ENCODE measurements around the gene JADE1. TPM values are rescaled to one million over a fixed set of nuclear protein-coding genes. Genes with fewer than 3 reads are reported as not detected.

Gene JADE1
- total and polyA plus RNA-seq, 9 of the 15 experiments (the other 6 are each of a cell fraction or from before 2014, with no cell fraction given): 8.3 to 37.9 (median 24.4) TPM

GRCh38 chr4:128854433-128854832 is 44.9 kb downstream of the JADE1 start (continued):
- TF ChIP-seq ZNF444 (CRISPR knock-in tag; IDR thresholded peaks at IDR 0.05): no peak

GRCh38 chr4:128855621-128856020 is 46.1 kb downstream of the JADE1 start:
- no peaks in the 10 kb centered on the region for H3K27me3 ChIP-seq (ENCODE audit: control insufficient read depth in 2 of 2, insufficient read depth in 2 of 2, low read length in 2 of 2)
- 98% methylated on average over 7 of the region's 7 CpGs for WGBS (ENCODE audit: insufficient coverage, low coverage, missing lambda C conversion rate)
- H4K20me1 ChIP-seq (replicated peaks; ENCODE audit: control insufficient read depth, insufficient read depth, low read length): no peaks in the 10 kb centered on the region; the same call in 1 of the 2 replicates
- H3K9ac ChIP-seq (ENCODE audit: insufficient read depth in 1 of 2, low read depth in 2 of 2, low read length in 2 of 2): no peak overlapping the region
- no peaks in the 10 kb centered on the region for H3K9me1 ChIP-seq (ENCODE audit: control insufficient read depth, insufficient read depth, low read length)
- in situ Hi-C loops (cut with MboI) (loop anchor here (25.0 kb wide), 1 partner anchor 668 kb away; no protein-coding TSS in a partner anchor), intact Hi-C loops (cut with micrococcal nuclease) (no loop called here)
- H3K4me1 ChIP-seq (replicated peaks in 1 of 2; ENCODE audit: control insufficient read depth in 2 of 2, insufficient read depth in 2 of 2, low read length in 2 of 2): no peaks in the 10 kb centered on the region
- H3K4me2 ChIP-seq (ENCODE audit: insufficient read depth, low read length): no peak overlapping the region
- no peak overlapping the region for H3K4me3 ChIP-seq
- no peak for ATAC-seq
- TF ChIP-seq ZNF699 (CRISPR knock-in tag; IDR thresholded peaks at IDR 0.05; ENCODE audit: insufficient replicate concordance): no peak
- TF ChIP-seq ARHGAP35 (IDR thresholded peaks at IDR 0.05; ENCODE audit: partially characterized antibody): no peak
- TF ChIP-seq PHB (CRISPR knock-in tag; IDR thresholded peaks at IDR 0.05): no peak
- TF ChIP-seq ARNT (IDR thresholded peaks at IDR 0.05): no peak
- TF ChIP-seq ARID3B (CRISPR knock-in tag; IDR thresholded peaks at IDR 0.05; ENCODE audit: borderline replicate concordance): no peak
- TF ChIP-seq SUPT5H (IDR thresholded peaks at IDR 0.05): no peak
- TF ChIP-seq SNIP1 (IDR thresholded peaks at IDR 0.05; ENCODE audit: low read depth): no peak
- no peak for TF ChIP-seq TCFL5 (CRISPR knock-in tag; conservative IDR thresholded peaks at IDR 0.05)
- no peak for TF ChIP-seq ZNF384 (IDR thresholded peaks at IDR 0.05; ENCODE audit: low read depth, low read length)
- no peak for TF ChIP-seq PKNOX1 (IDR thresholded peaks at IDR 0.05)
- no peak for TF ChIP-seq ZBTB43 (CRISPR knock-in tag; IDR thresholded peaks at IDR 0.05)
- H2AFZ ChIP-seq (ENCODE audit: low read depth, low read length): no peak overlapping the region
- no peaks in the 10 kb centered on the region for H3K9me3 ChIP-seq (replicated peaks; ENCODE audit: control insufficient read depth, insufficient read depth, low read depth, low read length)
- no TSS peak for BruUV-seq (replicated peaks)
- no peak overlapping the region for H3K27ac ChIP-seq (ENCODE audit: extremely low read depth, low read depth, low read length)
- no peak for FAIRE-seq
- CTCF ChIA-PET (ENCODE audit: low intra/inter-chr PET ratio): no interaction called here
- POLR2A ChIA-PET: interaction anchor here (0.7 to 1.1 kb wide), 2 partner anchors 22 to 335 kb away, joined by 3 to 4 read pairs; no protein-coding TSS in a partner anchor
- H3K36me3 ChIP-seq (ENCODE audit: control insufficient read depth, insufficient read depth, low read length): peaks cover 99% of the 10 kb centered on the region
- DNase-seq (ENCODE audit: extremely low read depth in 1 of 4, low spot score in 3 of 4): no peak
- H3K79me2 ChIP-seq (ENCODE audit: control insufficient read depth, insufficient read depth, low read length): peaks cover 3% of the 10 kb centered on the region; the same call in 1 of the 3 replicates

Measured in K562 (cell line).